Measurements from ENCODE around the gene ZFP36L2. TPM values are rescaled to one million over a fixed set of nuclear protein-coding genes. Genes with fewer than 3 reads are reported as not detected.
A peak's percentile ranks its signal among the peaks of the same experiment; 100 is the strongest.

Gene ZFP36L2
- total RNA-seq, 4 donors from 2014 or later: 114 to 305 (median 208) TPM

DNA sequence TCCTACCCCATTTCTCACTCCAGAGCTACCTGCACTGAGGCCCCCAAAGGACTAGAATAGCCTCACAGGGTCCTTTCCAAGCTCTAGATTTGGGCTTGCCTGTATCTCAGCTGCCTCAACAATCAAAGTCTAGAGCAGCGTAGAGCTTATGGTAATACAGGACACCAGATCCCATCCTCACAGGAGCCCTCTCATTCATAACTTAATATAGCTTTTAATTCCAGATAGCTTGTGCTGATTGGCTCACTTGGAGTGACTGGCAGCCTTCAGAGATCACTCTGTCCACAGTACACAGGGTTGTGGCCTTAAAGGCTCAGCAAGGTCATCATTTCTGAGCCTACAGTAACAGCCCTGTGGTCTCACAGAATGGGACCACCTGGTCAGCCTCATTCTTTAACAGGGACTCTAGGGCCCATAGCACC, 51.4 kb downstream of the ZFP36L2 start:
- H3K4me3 ChIP-seq: no peak overlapping the region
- no peak for DNase-seq
- in situ Hi-C loops (cut with MboI; ENCODE audit: low pct_ligation_motif_present in 1 of 4, low pct_unique_long_range_greater_than_20kb in 1 of 4, low sequenced_read_pairs in 3 of 4) (no loop called here), intact Hi-C loops (cut with DNase I; ENCODE audit: low total_unique reads) (no loop called here)
- no peaks in the 10 kb centered on the region for H3K27me3 ChIP-seq
- H3K36me3 ChIP-seq: no peaks in the 10 kb centered on the region
- 0% methylated on average over 1 of the region's 1 CpG; no CpG with 5 or more reads in 1 of the 2 donors for WGBS, 2 donors (ENCODE audit: low coverage in 1 of 2)
- TF ChIP-seq POLR2A (IDR thresholded peaks at IDR 0.05) (no peak), POLR2AphosphoS5 (IDR thresholded peaks at IDR 0.05) (no peak), EP300 (IDR thresholded peaks at IDR 0.05; ENCODE audit: low read depth) (no peak)
- TF ChIP-seq, protein P1, sequence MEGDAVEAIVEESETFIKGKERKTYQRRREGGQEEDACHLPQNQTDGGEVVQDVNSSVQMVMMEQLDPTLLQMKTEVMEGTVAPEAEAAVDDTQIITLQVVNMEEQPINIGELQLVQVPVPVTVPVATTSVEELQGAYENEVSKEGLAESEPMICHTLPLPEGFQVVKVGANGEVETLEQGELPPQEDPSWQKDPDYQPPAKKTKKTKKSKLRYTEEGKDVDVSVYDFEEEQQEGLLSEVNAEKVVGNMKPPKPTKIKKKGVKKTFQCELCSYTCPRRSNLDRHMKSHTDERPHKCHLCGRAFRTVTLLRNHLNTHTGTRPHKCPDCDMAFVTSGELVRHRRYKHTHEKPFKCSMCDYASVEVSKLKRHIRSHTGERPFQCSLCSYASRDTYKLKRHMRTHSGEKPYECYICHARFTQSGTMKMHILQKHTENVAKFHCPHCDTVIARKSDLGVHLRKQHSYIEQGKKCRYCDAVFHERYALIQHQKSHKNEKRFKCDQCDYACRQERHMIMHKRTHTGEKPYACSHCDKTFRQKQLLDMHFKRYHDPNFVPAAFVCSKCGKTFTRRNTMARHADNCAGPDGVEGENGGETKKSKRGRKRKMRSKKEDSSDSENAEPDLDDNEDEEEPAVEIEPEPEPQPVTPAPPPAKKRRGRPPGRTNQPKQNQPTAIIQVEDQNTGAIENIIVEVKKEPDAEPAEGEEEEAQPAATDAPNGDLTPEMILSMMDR (IDR thresholded peaks at IDR 0.05): no peak
- peaks cover 25 to 78% (median 41%) of the 10 kb centered on the region in 4 donors for H3K4me1 ChIP-seq
- peaks cover 0 to 4% of the 10 kb centered on the region in 2 donors for H3K9me3 ChIP-seq
- H3K27ac ChIP-seq: peak overlapping the region; percentile 72 to 81 (median 77)

DNA sequence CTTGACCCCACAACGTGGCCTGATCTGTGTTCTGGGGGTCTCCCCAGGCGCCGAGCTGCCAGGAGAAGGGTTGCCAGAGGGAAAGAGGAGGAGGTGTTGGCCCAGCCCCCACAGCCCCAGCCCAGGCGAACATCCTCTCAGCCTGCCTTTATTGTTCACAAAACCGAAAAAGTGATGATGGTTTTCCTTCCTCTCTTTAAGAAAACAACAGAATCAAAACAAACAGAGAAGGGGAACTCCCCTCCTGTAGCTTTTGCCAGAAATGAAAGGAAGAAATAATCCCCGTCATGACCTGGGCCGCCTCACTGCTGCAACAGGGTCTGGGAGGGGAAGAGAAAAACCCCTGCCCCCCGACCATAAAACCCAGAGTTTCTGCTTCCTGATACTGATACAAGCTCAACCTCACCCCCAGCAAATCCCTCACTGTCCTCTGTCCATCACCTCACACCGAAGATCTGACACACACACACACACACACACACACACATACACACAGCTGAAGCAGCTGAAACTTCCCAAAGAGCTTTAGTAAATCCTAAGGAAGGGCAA, 52.0 kb downstream of the ZFP36L2 start:
- Histone ChIP-seq H3K9me3 (peaks cover 0 to 4% of the 10 kb centered on the region in 2 donors), H3K36me3 (no peaks in the 10 kb centered on the region), H3K4me3 (no peak overlapping the region), H3K27me3 (no peaks in the 10 kb centered on the region), H3K4me1 (peaks cover 30 to 78% (median 42%) of the 10 kb centered on the region in 4 donors), H3K27ac (peak overlapping the region; percentile 72 to 81 (median 77))
- peak in 1 of 3 donors; percentile 27 for TF ChIP-seq POLR2AphosphoS5 (IDR thresholded peaks at IDR 0.05)
- peak; percentile 22 for TF ChIP-seq POLR2A (IDR thresholded peaks at IDR 0.05)
- no peak for TF ChIP-seq EP300 (IDR thresholded peaks at IDR 0.05; ENCODE audit: low read depth)
- intact Hi-C loops (cut with DNase I; ENCODE audit: low total_unique reads): no loop called here
- WGBS, 2 donors (ENCODE audit: low coverage in 1 of 2): 33% methylated on average over 9 of the region's 9 CpGs; no CpG with 5 or more reads in 1 of the 2 donors
- in situ Hi-C loops (cut with MboI; ENCODE audit: low pct_ligation_motif_present in 1 of 4, low pct_unique_long_range_greater_than_20kb in 1 of 4, low sequenced_read_pairs in 3 of 4): no loop called here
- DNase-seq: peak; percentile 72

Data from transverse colon (tissue), 4 donors.